Measurements from ENCODE around the gene PDE3B.

- no peak for TF ChIP-seq POLR2A (IDR thresholded peaks at IDR 0.05)
- no peak for TF ChIP-seq CTCF (IDR thresholded peaks at IDR 0.05)
- no peak for TF ChIP-seq POLR2AphosphoS5 (IDR thresholded peaks at IDR 0.05)
Observed at GRCh38 chr11:14617241-14618027, 26.2 kb upstream of the PDE3B start.

Data from prostate gland (tissue), 2 donors.